ENCODE measurements around the gene GALNT17.

DNA sequence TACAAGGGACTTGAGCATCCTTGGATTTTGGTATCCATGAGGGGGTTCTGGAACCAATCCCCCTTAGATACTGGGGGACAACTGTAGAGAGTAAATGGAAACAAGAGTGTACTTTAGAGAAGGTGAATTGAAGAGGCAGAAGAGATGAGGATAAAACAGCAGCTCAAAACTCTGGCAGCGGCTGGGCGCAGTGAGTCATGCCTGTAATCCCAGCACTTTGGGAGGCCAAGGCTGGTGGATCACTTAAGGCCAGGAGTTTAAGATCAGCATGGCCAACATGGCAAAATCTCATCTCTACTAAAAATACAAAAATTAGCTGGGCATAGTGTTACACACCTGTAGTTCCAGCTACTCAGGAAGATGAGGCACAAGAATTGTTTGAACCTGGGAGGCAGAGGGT, 218.7 kb downstream of the GALNT17 start:
- TF ChIP-seq CTCF (IDR thresholded peaks at IDR 0.05) (no peak), POLR2A (IDR thresholded peaks at IDR 0.05) (no peak)
